GM19452 (cell line): ENCODE results near the gene IRF2BP2.
"Not testable (repeated sequence)": the region's sequence is repeated elsewhere in the genome, so short reads cannot be mapped to it uniquely, and the experiment has no call there.

Source experiments
- ATAC-seq: cut with Tn5 transposase; IDR thresholded peaks from one replicate; pipeline ENCODE4 v1.9.1; 2021; ENCODE audit not compliant: unreplicated experiment

Gene IRF2BP2

GRCh38 chr1:234602334-234603220, 7.4 kb downstream of the IRF2BP2 start:
- no peak for ATAC-seq

- no peak for ATAC-seq
Measured at GRCh38 chr1:234601301-234602017, 8.5 kb downstream of the IRF2BP2 start.

- ATAC-seq, result no peak
Measured at GRCh38 chr1:234600418-234601281, 9.3 kb downstream of the IRF2BP2 start.

- peak; percentile 70 for ATAC-seq
Measured at GRCh38 chr1:234599617-234600417, 10.2 kb downstream of the IRF2BP2 start.

- ATAC-seq, result no peak
Measured at GRCh38 chr1:234598974-234599616, 10.9 kb downstream of the IRF2BP2 start.

- no peak for ATAC-seq
Measured at GRCh38 chr1:234597894-234598293, 12.1 kb downstream of the IRF2BP2 start.

- ATAC-seq, result no peak
Measured at GRCh38 chr1:234595899-234596298, 14.1 kb downstream of the IRF2BP2 start.

GRCh38 chr1:234594575-234594974, 15.4 kb downstream of the IRF2BP2 start:
- not testable (repeated sequence) for ATAC-seq

- no peak for ATAC-seq
Measured at GRCh38 chr1:234593771-234594504, 16.0 kb downstream of the IRF2BP2 start.

- no peak for ATAC-seq
Measured at GRCh38 chr1:234593109-234593508, 16.9 kb downstream of the IRF2BP2 start.

- no peak for ATAC-seq
Measured at GRCh38 chr1:234592240-234592639, 17.7 kb downstream of the IRF2BP2 start.

- no peak for ATAC-seq
Measured at GRCh38 chr1:234591131-234591530, 18.8 kb downstream of the IRF2BP2 start.

- ATAC-seq, result no peak
Measured at GRCh38 chr1:234589854-234590620, 19.9 kb downstream of the IRF2BP2 start.

GRCh38 chr1:234589064-234589800, 20.7 kb downstream of the IRF2BP2 start:
- ATAC-seq, result no peak

- ATAC-seq, result no peak
Measured at GRCh38 chr1:234588386-234588785, 21.6 kb downstream of the IRF2BP2 start.

GRCh38 chr1:234586892-234587485, 23.0 kb downstream of the IRF2BP2 start:
- no peak for ATAC-seq

- no peak for ATAC-seq
Measured at GRCh38 chr1:234586304-234586703, 23.7 kb downstream of the IRF2BP2 start.
